NCI-H1048 (cell line): ENCODE measurements around the gene PLXNA2.

Experiments used
- DNase-seq: peaks from one replicate; lab custom pipeline; 2025; lab: John Stamatoyannopoulos, UW

PLXNA2 gene

GRCh38 chr1:208221291-208221622, 22.9 kb downstream of the PLXNA2 start:
- no peak for DNase-seq

GRCh38 chr1:208219659-208220282, 24.4 kb downstream of the PLXNA2 start:
- no peak for DNase-seq

GRCh38 chr1:208219098-208219658, 25.0 kb downstream of the PLXNA2 start:
- no peak for DNase-seq

- no peak for DNase-seq
Measured at GRCh38 chr1:208218237-208219097, 25.7 kb downstream of the PLXNA2 start.

- no peak for DNase-seq
Measured at GRCh38 chr1:208217781-208218180, 26.4 kb downstream of the PLXNA2 start.

- no peak for DNase-seq
Measured at GRCh38 chr1:208216806-208217205, 27.4 kb downstream of the PLXNA2 start.

- no peak for DNase-seq
Measured at GRCh38 chr1:208216062-208216461, 28.1 kb downstream of the PLXNA2 start.

GRCh38 chr1:208215393-208215792, 28.8 kb downstream of the PLXNA2 start:
- no peak for DNase-seq

- DNase-seq: no peak
Measured at GRCh38 chr1:208213786-208214185, 30.4 kb downstream of the PLXNA2 start.

- no peak for DNase-seq
Measured at GRCh38 chr1:208212893-208213292, 31.3 kb downstream of the PLXNA2 start.

GRCh38 chr1:208211921-208212843, 32.0 kb downstream of the PLXNA2 start:
- no peak for DNase-seq

GRCh38 chr1:208209896-208210589, 34.1 kb downstream of the PLXNA2 start:
- no peak for DNase-seq

GRCh38 chr1:208209286-208209685, 34.9 kb downstream of the PLXNA2 start:
- DNase-seq: no peak

- no peak for DNase-seq
Measured at GRCh38 chr1:208208132-208208487, 36.1 kb downstream of the PLXNA2 start.

GRCh38 chr1:208207388-208208131, 36.6 kb downstream of the PLXNA2 start:
- DNase-seq: no peak

GRCh38 chr1:208206092-208206698, 38.0 kb downstream of the PLXNA2 start:
- no peak for DNase-seq

GRCh38 chr1:208205216-208206013, 38.8 kb downstream of the PLXNA2 start:
- DNase-seq: no peak

GRCh38 chr1:208204779-208205178, 39.4 kb downstream of the PLXNA2 start:
- no peak for DNase-seq

GRCh38 chr1:208203848-208204609, 40.2 kb downstream of the PLXNA2 start:
- DNase-seq: no peak
